ENCODE data around the gene DCST1. TPM values are rescaled to one million over a fixed set of nuclear protein-coding genes. Genes with fewer than 3 reads are reported as not detected.
A peak's percentile ranks its signal among the peaks of the same experiment; 100 is the strongest.

DCST1 gene
- total and polyA plus RNA-seq, 2 of the 13 experiments (the other 11 are each of a cell fraction or from before 2014, with no cell fraction given): 0.04 TPM; not detected in 1

GRCh38 chr1:155084722-155085503, 51.3 kb downstream of the DCST1 start (continued):
- TF ChIP-seq ZNF878 (CRISPR knock-in tag; IDR thresholded peaks at IDR 0.05) (peak; percentile 48; the same call in 1 of the 2 replicates), CSRNP2 (CRISPR knock-in tag; conservative IDR thresholded peaks at IDR 0.05; ENCODE audit: low read depth) (no peak), ZNF274 (CRISPR knock-in tag; IDR thresholded peaks at IDR 0.05) (peak; percentile 51; the same call in 1 of the 2 replicates), ZNF441 (CRISPR knock-in tag; IDR thresholded peaks at IDR 0.05; ENCODE audit: borderline replicate concordance) (peak; percentile 21; the same call in 1 of the 2 replicates), IKZF1 (IDR thresholded peaks at IDR 0.05) (no peak), TFDP2 (CRISPR knock-in tag; IDR thresholded peaks at IDR 0.05) (peak; percentile 64), TRIM22 (IDR thresholded peaks at IDR 0.05) (no peak), RFX3 (CRISPR knock-in tag; IDR thresholded peaks at IDR 0.05) (peak; percentile 57), FOXM1 (CRISPR knock-in tag; IDR thresholded peaks at IDR 0.05) (no peak), ZSCAN20 (CRISPR knock-in tag; IDR thresholded peaks at IDR 0.05; ENCODE audit: borderline replicate concordance) (no peak), PRDM4 (CRISPR knock-in tag; IDR thresholded peaks at IDR 0.05; ENCODE audit: borderline replicate concordance) (no peak), MTF1 (CRISPR knock-in tag; IDR thresholded peaks at IDR 0.05) (no peak), CREB3 (CRISPR knock-in tag; IDR thresholded peaks at IDR 0.05) (no peak), ZNF567 (CRISPR knock-in tag; IDR thresholded peaks at IDR 0.05; ENCODE audit: borderline replicate concordance) (no peak), HDAC6 (IDR thresholded peaks at IDR 0.05; ENCODE audit: low read depth, low read length) (no peak), CREB1 (IDR thresholded peaks at IDR 0.05) (no peak), CREB1 (CRISPR knock-in tag; IDR thresholded peaks at IDR 0.05) (no peak), GMEB1 (CRISPR knock-in tag; IDR thresholded peaks at IDR 0.05; ENCODE audit: borderline replicate concordance) (peak; percentile 62; the same call in 1 of the 2 replicates), ZC3H13 (CRISPR knock-in tag; IDR thresholded peaks at IDR 0.05) (peak; percentile 90; the same call in 1 of the 2 replicates)
- TF ChIP-seq, protein P1, sequence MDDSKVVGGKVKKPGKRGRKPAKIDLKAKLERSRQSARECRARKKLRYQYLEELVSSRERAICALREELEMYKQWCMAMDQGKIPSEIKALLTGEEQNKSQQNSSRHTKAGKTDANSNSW (CRISPR knock-in tag; IDR thresholded peaks at IDR 0.05; ENCODE audit: borderline replicate concordance): no peak; the same call in 1 of the 2 replicates
